ENCODE results near the gene ASPDH. TPM values are rescaled to one million over a fixed set of nuclear protein-coding genes. Genes with fewer than 3 reads are reported as not detected.

The ASPDH gene
- total and polyA plus RNA-seq, 2 experiments from 2014 or later, result not detected

- H3K27ac ChIP-seq, result no peak overlapping the region
- H3K4me1 ChIP-seq (ENCODE audit: insufficient read depth), result no peaks in the 10 kb centered on the region
- H2AFZ ChIP-seq, result no peak overlapping the region
- in situ Hi-C loops (cut with MboI), result no loop called here
- no peak for TF ChIP-seq EZH2 (IDR thresholded peaks at IDR 0.05; ENCODE audit: insufficient read depth, poor library complexity, severe bottlenecking)
- TF ChIP-seq EZH2phosphoT487 (IDR thresholded peaks at IDR 0.05; ENCODE audit: insufficient read depth, low read depth), result no peak
- H3F3A ChIP-seq (ENCODE audit: insufficient read depth), result no peaks in the 10 kb centered on the region
- H3K27me3 ChIP-seq (replicated peaks; ENCODE audit: insufficient read depth), result 0 out of 2 replicates have a peak, but pooled peaks cover 2% of the 10 kb centered on the region
- no peaks in the 10 kb centered on the region for H3K9me2 ChIP-seq (ENCODE audit: insufficient read depth)
- no peak overlapping the region for H3K9ac ChIP-seq
- H3K9me3 ChIP-seq (ENCODE audit: low read depth), result no peaks in the 10 kb centered on the region
- H3K4me3 ChIP-seq, result no peak overlapping the region
- H3K79me2 ChIP-seq (ENCODE audit: insufficient read depth), result no peaks in the 10 kb centered on the region
- no peak overlapping the region for H3K4me2 ChIP-seq (ENCODE audit: unreplicated experiment)
- no peaks in the 10 kb centered on the region for H4K20me1 ChIP-seq (ENCODE audit: insufficient read depth)
- no peaks in the 10 kb centered on the region for H3K36me3 ChIP-seq (ENCODE audit: low read depth)
- 80 to 92% methylated on average over 22 to 25 of the region's 27 CpGs for WGBS, 2 experiments (ENCODE audit: low coverage in 1 of 2, low lambda C conversion rate in 2 of 2, missing lambda C conversion rate in 2 of 2)
- no peak for DNase-seq
Measured at GRCh38 chr19:50481351-50482149, 32.2 kb downstream of the ASPDH start.

- Histone ChIP-seq H3F3A (ENCODE audit: insufficient read depth) (no peaks in the 10 kb centered on the region), H3K27me3 (replicated peaks; ENCODE audit: insufficient read depth) (no peaks in the 10 kb centered on the region), H3K4me3 (no peak overlapping the region), H3K4me2 (ENCODE audit: unreplicated experiment) (no peak overlapping the region), H4K20me1 (ENCODE audit: insufficient read depth) (no peaks in the 10 kb centered on the region), H3K79me2 (ENCODE audit: insufficient read depth) (no peaks in the 10 kb centered on the region), H3K9ac (no peak overlapping the region), H2AFZ (no peak overlapping the region), H3K9me3 (ENCODE audit: low read depth) (no peaks in the 10 kb centered on the region), H3K4me1 (ENCODE audit: insufficient read depth) (no peaks in the 10 kb centered on the region), H3K27ac (no peak overlapping the region), H3K36me3 (ENCODE audit: low read depth) (no peaks in the 10 kb centered on the region), H3K9me2 (ENCODE audit: insufficient read depth) (no peaks in the 10 kb centered on the region)
- in situ Hi-C loops (cut with MboI), result no loop called here
- TF ChIP-seq EZH2phosphoT487 (IDR thresholded peaks at IDR 0.05; ENCODE audit: insufficient read depth, low read depth) (no peak), EZH2 (IDR thresholded peaks at IDR 0.05; ENCODE audit: insufficient read depth, poor library complexity, severe bottlenecking) (no peak)
- 80 to 88% methylated on average over 27 to 35 of the region's 37 CpGs for WGBS, 2 experiments (ENCODE audit: low coverage in 1 of 2, low lambda C conversion rate in 2 of 2, missing lambda C conversion rate in 2 of 2)
- no peak for DNase-seq
Measured at GRCh38 chr19:50480281-50481111, 33.2 kb downstream of the ASPDH start.

DNA sequence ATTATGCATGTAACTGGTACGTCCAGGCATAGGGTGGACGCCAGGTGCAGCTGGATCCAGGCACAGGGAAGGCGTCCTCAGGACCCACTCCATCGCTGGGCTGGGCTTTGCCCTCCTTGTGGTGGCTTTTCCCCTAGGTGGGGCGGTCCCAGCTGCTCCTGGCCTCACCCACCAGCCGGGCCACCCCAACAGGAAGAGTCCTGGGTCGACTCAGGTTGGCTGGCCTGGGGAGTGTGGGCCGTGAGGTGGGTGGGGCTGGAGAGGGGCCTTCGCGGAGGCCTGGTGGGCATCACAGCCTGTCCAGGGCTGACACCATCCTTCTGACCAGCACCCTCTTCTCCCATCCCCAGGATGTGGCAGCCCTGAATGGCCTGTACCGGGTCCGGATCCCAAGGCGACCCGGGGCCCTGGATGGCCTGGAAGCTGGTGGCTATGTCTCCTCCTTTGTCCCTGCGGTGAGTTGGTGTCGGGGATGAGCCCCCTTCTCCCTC, 33.9 kb downstream of the ASPDH start:
- Histone ChIP-seq H4K20me1 (ENCODE audit: insufficient read depth) (no peaks in the 10 kb centered on the region), H3K4me1 (ENCODE audit: insufficient read depth) (no peaks in the 10 kb centered on the region), H3K36me3 (ENCODE audit: low read depth) (no peaks in the 10 kb centered on the region), H3K9me3 (ENCODE audit: low read depth) (no peaks in the 10 kb centered on the region), H3K9me2 (ENCODE audit: insufficient read depth) (no peaks in the 10 kb centered on the region), H2AFZ (no peak overlapping the region), H3K4me2 (ENCODE audit: unreplicated experiment) (no peak overlapping the region), H3K4me3 (no peak overlapping the region), H3K79me2 (ENCODE audit: insufficient read depth) (no peaks in the 10 kb centered on the region), H3F3A (ENCODE audit: insufficient read depth) (no peaks in the 10 kb centered on the region), H3K9ac (no peak overlapping the region), H3K27me3 (replicated peaks; ENCODE audit: insufficient read depth) (no peaks in the 10 kb centered on the region), H3K27ac (no peak overlapping the region)
- in situ Hi-C loops (cut with MboI), result no loop called here
- 79 to 84% methylated on average over 12 to 16 of the region's 16 CpGs for WGBS, 2 experiments (ENCODE audit: low coverage in 1 of 2, low lambda C conversion rate in 2 of 2, missing lambda C conversion rate in 2 of 2)
- no peak for TF ChIP-seq EZH2 (IDR thresholded peaks at IDR 0.05; ENCODE audit: insufficient read depth, poor library complexity, severe bottlenecking)
- no peak for TF ChIP-seq EZH2phosphoT487 (IDR thresholded peaks at IDR 0.05; ENCODE audit: insufficient read depth, low read depth)
- no peak for DNase-seq

GRCh38 chr19:50478901-50479715, 34.6 kb downstream of the ASPDH start:
- Histone ChIP-seq H3K9ac (no peak overlapping the region), H4K20me1 (ENCODE audit: insufficient read depth) (no peaks in the 10 kb centered on the region), H3K4me1 (ENCODE audit: insufficient read depth) (no peaks in the 10 kb centered on the region), H3K4me3 (no peak overlapping the region), H3K9me2 (ENCODE audit: insufficient read depth) (no peaks in the 10 kb centered on the region), H3K27me3 (replicated peaks; ENCODE audit: insufficient read depth) (no peaks in the 10 kb centered on the region), H3F3A (ENCODE audit: insufficient read depth) (no peaks in the 10 kb centered on the region), H2AFZ (no peak overlapping the region), H3K9me3 (ENCODE audit: low read depth) (no peaks in the 10 kb centered on the region), H3K4me2 (ENCODE audit: unreplicated experiment) (no peak overlapping the region), H3K79me2 (ENCODE audit: insufficient read depth) (no peaks in the 10 kb centered on the region), H3K27ac (no peak overlapping the region), H3K36me3 (ENCODE audit: low read depth) (no peaks in the 10 kb centered on the region)
- 67 to 76% methylated on average over 18 to 19 of the region's 19 CpGs for WGBS, 2 experiments (ENCODE audit: low coverage in 1 of 2, low lambda C conversion rate in 2 of 2, missing lambda C conversion rate in 2 of 2)
- TF ChIP-seq EZH2 (IDR thresholded peaks at IDR 0.05; ENCODE audit: insufficient read depth, poor library complexity, severe bottlenecking) (no peak), EZH2phosphoT487 (IDR thresholded peaks at IDR 0.05; ENCODE audit: insufficient read depth, low read depth) (no peak)
- peak; percentile 57 for DNase-seq
- in situ Hi-C loops (cut with MboI), result no loop called here

All from GM23248 (cell line).